ENCODE data around the gene HENMT1. TPM values are rescaled to one million over a fixed set of nuclear protein-coding genes. Genes with fewer than 3 reads are reported as not detected.
"Not testable (repeated sequence)": the region's sequence is repeated elsewhere in the genome, so short reads cannot be mapped to it uniquely, and the experiment has no call there.

Gene HENMT1
- total RNA-seq, 1 donor from 2014 or later = 0.58 TPM

DNA sequence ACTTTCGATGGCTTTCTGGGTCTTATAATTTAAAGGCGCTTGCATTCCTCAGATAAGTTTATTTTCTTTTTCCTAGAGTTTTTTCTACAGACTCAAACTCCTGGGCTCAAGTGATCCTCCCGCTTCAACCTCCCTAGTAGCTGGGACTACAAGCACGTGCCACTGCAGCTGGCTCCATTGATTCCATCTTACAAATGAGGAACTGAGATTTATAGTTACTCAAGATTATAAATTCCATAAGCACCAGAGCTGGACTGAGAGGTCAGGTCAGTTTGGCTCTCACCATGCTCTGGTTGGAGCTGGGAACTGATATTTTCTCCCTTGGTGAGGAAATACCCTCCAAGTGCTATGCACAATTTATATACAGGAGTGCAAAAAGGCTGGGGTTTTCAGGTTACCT lies 17.8 kb upstream of the HENMT1 start:
- ATAC-seq = no peak
- no peak for DNase-seq (ENCODE audit: low spot score)

DNA sequence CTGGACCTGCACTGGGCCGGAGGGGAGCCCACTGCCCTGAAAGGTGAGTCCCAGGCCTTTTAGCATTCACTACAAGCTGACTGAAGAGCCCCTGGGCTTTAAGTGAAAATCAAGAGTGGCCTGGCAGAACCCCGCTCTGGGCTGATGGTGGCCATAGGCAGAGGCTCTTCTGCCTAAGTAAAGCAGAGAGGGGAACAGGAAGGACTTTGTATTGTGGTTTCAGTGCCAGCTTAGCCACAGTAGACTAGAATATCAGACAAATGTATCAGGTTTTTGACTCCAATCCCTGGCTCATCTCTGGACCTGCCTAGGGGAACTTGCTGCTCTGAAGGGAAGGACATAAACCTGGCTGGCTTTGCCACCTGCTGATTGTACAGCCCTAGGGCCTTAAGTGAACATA lies 10.2 kb upstream of the HENMT1 start:
- DNase-seq (ENCODE audit: low spot score) (no peak), ATAC-seq (no peak)

DNA sequence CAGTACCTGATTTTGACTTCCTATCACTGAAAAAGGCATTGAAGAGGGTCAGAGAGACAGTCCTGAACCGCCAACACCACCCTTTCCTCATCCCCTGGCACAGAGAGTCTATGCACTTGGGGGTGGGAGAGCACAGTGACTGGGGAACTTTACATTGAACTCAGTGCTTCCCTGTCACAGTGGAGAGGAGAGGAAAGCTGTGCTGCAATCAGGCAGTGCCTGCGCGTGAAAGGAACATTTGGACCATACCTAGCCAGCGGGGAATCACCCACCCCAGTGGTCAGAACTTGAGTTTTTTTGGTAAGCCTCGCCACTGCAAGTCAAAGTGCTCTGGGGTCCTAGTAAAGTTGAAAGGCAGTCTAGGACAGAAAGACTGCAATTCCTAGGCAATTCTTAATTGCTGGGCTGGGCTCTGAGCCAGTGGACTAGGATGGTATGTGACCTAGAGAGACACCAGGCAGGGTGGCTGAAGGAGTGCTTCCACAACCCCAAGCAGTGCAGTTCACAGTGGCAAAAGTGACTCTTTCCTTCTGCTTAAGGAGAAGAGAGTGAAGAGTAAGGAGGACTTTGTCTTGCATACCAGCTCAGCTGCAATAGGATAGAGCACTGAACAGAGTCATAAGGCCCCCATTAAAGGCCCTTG lies 9.4 kb upstream of the HENMT1 start:
- no peak for ATAC-seq
- DNase-seq (ENCODE audit: low spot score) = no peak

DNA sequence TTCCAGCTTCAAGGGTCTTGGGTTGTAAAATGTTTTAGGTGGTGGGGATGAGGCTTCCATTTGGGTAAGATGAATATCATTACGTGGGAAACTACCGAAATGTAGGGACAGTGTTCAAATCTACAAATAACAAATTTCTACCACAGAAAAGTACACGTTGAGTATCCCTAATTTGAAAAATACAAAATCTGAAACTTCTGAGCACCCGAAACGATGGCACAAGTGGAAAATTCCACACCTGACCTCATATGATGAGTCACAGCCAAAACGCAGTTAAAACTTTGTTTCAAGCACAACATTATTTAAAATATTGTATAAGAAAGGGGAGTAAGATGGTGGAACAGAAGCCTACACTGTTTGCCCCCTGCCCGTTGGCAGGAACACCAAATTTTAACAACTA lies 8.8 kb upstream of the HENMT1 start:
- no peak for DNase-seq (ENCODE audit: low spot score)

DNA sequence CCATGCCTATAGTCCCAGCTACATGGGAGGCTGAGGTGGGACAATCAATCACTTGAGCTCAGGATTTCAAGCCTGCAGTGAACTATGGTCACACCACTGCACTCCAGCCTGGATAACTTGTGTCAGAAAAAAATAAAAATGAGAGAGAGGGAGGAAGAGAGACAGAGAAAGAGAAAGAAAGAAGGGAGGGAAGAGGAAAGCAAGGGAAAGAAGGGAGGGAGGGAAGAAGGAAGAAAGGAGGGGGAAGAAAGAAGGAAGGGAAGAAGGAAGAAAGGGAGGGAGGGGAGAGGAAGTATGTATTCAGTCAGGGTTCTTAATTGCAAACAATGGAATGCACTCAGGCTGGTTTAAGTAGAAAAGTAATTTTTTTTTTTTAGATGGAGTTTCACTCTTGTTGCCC lies 7.9 kb upstream of the HENMT1 start:
- DNase-seq (ENCODE audit: low spot score) (no peak), ATAC-seq (no peak)

More for the DNA sequence above, 8.8 kb upstream of the HENMT1 start:
- no peak for ATAC-seq

DNA sequence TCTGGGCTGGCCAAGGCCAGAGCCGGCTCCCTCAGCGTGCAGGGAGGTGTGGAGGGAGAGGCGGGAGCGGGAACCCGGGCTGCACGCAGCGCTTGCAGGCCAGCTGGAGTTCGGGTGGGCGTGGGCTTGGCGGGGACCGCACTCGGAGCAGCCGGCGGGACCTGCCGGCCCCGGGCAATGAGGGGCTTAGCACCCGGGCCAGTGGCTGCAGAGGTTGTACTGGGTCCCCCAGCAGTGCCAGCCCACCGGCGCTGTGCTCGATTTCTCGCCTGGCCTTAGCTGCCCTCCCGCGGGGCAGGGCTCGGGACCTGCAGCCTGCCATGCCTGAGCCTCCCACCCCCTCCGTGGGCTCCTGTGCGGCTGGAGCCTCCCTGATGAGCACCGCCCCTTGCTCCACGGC lies 6.5 kb upstream of the HENMT1 start:
- ATAC-seq; DNase-seq (ENCODE audit: low spot score): not testable (repeated sequence)

DNA sequence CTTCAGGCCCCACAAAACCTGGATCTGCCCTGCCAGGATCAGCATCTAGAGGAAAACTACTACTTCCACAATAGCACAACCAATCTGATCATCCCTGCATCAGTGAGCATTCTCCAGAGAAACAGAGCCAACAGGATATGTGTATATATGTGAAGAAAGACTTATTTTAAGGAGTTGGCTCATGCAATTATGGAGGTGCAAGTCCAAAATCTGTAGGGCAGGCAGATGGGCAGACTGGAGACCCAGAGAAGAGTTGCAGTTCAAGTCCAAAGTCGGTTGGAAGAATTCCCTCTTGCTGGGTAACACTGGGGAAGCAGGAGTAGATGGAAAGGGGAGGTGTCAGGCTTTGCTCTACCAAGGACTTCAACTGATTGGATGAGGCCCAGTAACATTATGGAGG lies 4.9 kb upstream of the HENMT1 start:
- no peak for DNase-seq (ENCODE audit: low spot score)

DNA sequence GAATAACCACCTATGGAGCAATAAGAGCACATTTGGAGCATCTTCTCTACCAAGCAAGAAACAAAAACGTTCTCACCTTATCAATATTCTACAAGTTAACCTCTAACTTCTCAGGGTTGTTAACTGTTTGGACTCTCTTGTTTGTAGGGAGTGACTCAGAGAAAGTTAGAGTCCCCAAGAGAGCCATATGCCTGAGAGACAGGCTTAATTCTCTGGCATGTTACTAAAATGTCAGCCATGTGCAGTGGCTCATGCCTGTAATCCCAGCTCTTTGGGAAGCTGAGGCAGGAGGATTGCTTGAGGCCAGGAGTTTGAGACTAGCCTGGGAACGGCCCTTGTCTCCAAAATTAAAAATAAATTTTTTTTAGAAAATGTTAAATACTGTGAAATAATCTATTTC lies 4.2 kb upstream of the HENMT1 start:
- ATAC-seq = no peak
- no peak for DNase-seq (ENCODE audit: low spot score)

More for the DNA sequence above, 4.9 kb upstream of the HENMT1 start:
- no peak for ATAC-seq

DNA sequence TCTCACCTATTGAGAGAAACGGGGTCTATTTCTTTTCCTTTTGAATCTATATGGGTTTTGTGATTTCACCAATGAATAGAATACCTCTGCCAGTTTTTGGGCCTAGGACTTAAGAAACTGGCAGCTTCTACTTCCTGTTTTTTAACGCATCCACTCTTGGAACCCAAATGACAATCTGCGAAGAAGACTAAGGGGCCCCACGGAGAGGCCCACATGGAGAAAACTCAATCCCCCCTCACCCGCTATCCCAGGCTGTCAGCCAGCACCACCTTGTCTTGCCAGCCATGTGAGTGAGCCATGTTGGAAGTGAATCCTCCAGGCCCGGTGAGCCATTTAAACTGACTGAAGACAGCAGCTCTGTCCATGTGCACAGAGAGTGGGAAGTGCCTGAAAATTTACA lies 3.6 kb upstream of the HENMT1 start:
- ATAC-seq = no peak
- no peak for DNase-seq (ENCODE audit: low spot score)

DNA sequence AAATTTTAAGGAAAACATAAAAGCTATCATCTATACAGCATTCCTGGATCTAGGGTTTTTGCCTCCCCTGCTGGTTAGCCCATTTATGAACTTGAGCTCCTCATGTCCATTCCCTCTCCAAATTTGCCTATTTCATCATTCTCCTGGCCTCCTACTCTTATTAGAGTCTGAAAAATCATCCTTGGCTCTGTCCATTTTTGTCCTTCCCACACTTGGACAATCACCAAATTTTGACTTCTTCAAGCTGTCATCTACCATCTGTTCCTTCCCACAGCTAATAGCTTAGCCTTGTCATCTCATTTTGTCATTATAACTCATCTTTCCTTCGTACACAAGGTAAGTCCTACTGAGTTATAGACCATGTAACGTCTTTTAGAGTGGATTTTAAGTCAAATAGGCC lies 2.2 kb upstream of the HENMT1 start:
- DNase-seq (ENCODE audit: low spot score) = no peak

DNA sequence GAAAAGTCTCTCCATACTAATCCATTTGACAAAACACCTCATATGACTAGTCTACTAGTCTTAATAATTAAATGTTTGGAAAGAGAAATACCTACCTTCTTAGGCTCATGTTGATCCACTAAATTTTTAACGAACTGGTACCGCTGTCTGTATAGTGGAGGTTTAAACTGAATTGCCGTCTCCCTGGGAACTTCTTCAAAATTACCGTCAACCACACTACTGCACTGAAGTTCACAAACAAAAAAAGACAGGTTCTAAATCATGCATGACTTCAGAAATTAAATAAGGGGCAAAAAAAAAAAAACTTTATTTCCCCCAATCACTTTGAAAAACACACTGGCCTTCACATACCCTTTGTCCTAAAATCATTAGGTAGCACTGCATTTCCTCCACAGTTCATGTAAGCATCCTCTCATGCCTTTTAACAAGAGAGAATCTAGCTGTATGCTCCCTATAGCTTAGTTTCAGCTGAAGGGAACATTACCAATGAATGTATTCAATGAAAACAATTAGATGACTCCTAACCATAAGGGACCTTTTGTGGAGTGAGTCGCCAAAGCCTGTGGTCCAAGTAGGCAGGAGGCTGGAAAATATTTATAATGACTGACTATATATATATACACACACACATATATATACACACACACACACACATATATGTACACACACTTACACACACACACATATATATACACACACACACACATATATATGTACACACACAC lies 3.4 kb downstream of the HENMT1 start:
- no peak for DNase-seq (ENCODE audit: low spot score)
- no peak for ATAC-seq

More for the DNA sequence above, 2.2 kb upstream of the HENMT1 start:
- no peak for ATAC-seq

DNA sequence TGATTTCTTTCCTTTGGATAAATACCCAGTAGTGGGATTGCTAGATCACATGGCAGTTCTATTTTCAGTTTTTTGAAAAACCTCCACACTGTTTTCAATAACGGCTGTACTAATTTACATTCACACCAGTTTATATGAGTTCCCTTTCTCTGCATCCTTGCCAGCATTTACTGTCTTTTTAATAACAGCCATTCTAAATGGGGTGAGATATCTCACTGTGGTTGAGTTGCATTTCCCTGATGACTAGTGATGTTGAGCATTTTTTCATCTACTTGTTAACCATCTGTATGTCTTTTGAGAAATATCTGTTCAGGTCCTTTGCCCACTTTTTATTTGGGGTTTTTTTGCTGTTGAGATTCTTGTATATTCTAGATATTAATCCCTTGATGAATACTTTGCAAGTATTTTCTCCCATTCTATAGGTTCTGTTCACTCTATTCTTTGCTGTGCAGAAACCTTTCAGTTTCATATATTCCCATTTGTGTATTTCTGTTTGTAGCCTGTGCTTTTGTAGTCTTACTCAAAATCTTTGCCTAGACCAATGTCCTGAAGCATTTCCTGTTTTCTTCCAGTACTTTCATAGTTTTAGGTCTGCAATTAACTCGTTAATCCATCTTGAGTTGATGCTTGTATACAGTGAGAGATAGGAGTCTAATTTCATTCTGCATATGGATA lies 7.3 kb downstream of the HENMT1 start:
- ATAC-seq = no peak
- DNase-seq (ENCODE audit: low spot score) = no peak

DNA sequence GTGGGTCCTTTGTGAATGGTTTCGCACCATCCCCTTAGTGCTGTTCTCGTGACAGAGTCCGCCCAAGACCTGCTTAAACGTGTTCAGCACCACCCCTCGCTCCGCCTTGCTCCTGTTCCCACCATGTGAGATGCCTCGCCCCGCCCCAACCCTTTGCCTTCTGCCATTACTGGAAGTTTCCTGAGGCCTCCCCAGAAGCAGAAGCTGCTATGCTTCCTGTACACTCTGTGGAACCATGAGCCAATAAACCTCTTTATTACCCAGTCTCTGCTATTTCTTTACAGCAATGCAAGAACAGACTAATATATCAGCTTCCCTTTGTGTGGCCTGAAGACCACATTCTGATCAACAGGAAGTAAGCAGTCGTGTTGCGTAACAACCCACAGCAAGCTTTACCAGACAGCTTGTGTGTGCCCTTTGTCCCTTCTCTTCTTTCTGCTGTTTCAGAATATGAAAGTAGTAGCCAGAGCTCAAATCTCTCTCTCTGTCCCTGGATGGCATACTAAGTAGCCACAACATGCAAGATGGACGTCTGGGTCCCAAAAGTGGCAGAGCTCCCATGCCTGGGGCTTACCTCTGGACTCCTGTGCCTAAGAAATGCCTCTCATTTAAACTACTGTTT lies 14.1 kb downstream of the HENMT1 start:
- peak; percentile 93 for ATAC-seq

DNA sequence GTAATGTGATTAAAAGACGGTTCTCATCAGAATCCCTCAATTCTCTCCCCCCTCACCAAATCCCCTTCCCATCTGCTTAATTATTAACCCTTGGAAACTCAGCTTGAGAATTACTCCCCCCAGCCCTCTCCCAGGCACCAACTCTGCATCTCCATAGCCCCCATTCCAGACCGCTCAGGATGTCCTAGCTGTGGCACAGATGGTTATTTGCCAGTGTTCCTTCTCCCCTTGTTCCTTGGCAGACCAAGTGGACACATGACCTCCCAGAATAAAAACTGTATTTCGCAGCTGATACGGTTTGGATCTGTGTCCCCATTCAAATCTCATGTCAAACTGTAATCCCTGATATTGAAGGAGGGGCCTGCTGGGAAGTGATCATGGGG lies 14.6 kb downstream of the HENMT1 start:
- ATAC-seq = no peak
- DNase-seq (ENCODE audit: low spot score) = no peak

More for the DNA sequence above, 14.1 kb downstream of the HENMT1 start:
- peak; percentile 61 for DNase-seq (ENCODE audit: low spot score)

DNA sequence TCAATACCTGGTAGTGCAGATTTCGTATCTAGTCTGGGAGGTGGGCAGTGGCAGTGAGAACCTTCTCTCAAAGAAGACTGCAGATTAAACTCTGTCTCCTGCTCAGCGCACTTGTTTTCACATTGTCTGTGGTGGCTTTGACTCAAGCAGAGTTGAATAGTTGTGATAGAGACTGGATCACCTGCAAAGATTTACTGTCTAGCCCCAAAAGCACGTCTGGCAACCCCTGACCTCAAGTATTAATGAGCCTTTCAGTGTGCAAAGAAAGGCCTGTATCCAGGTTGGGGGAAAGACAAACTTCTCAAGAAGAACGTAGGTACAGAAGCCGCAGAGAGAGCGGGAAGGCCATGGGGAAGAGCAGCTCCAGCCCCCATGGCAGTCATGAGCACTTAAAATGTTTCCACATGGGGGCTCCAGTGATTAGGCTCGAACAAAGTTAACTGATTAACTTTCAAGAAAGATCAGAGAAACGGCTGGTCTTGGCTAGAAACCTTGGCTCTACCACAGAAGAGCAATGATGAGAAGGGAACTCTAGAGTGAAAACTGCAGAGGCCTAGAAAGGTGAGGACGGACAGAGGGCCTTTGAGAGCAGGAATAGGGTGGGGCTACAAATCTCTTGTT lies 15.2 kb downstream of the HENMT1 start:
- ATAC-seq (no peak), DNase-seq (ENCODE audit: low spot score) (no peak)

DNA sequence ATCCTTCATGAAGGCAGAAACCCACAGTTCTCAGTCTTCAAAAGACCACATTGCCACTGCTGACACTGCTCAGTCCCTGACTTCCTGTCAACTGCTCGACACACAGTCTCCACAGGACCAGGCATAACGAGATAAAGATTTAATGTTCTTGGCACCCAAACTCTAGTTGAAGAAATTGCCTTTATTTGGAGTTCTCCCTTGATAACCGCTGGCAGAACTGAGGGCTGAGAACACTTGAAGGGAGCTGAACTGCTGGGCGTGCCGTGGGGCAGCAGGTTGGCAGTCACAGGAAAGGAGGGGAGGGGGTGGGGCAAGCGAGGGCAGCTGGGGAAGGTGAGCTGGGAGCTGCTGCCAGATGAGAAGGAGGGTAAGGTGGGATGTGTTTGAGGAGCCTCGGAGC lies 15.9 kb downstream of the HENMT1 start:
- DNase-seq (ENCODE audit: low spot score) = no peak

DNA sequence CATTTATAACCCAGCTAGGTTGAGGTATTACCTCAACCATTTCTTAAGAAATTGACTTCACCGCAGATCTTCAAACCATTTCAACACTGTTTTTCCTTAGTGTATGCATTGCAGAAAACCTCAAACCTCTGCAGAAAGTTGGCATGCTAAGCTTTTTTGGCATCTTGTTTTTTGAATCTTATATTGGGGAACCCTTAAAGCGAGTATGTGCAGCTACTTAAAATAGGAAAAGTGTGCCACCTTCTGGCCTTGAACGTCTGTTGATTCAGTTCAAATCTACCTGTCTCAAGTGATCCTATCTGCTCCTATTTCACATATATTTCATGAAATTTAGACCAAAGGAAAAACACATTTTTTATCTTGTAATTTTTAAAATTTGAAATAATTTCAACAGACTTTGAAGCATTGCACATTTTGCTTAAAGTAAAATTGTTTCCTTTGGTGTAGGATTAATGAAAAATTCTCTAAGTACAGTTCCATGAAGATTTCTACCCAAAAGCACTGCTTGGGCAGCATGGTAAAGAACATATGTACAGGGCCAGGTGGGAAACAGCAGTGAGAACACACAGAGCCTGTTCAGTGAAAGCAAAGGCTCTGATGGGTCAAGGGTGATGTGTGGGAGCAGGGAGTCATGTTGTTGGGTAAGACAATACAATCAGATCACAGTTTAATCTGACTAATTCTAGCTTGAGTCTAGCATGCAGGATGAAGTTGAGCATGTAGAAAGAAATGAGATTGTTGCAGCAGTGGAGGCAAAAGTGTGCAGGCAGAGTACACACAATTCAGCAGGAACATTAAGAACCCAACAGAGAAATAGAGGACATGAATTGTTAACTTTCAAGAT lies 17.2 kb downstream of the HENMT1 start:
- peak; percentile 63 for ATAC-seq
- no peak for DNase-seq (ENCODE audit: low spot score)

More for the DNA sequence above, 15.9 kb downstream of the HENMT1 start:
- no peak for ATAC-seq

DNA sequence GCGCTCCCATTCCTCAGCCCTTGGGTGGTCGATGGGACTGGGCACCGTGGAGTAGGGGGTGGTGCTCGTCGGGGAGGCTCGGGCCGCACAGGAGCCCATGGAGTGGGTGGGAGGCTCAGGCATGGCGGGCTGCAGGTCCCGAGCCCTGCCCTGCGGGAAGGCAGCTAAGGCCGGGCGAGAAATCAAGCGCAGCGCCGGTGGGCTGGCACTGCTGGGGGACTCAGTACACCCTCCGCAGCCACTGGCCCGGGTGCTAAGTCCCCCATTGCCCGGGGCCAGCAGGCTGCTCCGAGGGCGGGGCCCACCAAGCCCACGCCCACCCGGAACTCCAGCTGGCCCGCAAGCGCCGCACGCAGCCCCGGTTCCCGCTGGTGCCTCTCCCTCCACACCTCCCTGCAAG lies 20.0 kb downstream of the HENMT1 start:
- ATAC-seq; DNase-seq (ENCODE audit: low spot score): not testable (repeated sequence)

DNA sequence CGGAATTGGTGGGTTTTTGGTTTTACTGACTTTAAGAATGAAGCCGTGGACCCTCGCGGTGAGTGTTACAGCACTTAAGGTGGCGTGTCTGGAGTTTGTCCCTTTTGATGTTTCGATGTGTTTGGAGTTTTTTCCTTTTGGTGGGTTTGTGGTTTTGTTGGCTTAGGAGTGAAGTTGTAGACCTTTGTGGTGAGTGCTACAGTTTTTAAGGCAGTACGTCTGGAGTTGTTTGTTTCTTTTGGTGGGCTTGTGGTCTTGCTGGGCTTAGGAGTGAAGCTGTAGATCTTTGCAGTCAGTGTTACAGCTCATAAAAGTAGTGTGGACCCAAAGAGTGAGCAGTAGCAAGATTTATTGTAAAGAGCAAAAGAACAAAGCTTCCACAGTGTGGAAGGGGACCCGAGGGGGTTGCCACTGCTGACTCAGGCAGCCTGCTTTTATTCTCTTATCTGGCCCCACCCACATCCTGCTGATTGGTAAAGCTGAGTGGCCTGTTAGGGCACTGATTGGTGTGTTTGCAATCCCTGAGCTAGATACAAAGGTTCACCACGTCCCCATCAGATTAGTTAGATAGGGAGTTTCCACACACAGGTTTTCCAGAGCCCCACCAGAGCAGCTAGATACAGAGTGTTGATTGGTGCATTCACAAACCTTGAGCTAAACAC lies 20.9 kb downstream of the HENMT1 start:
- DNase-seq (ENCODE audit: low spot score) (no peak), ATAC-seq (no peak)

DNA sequence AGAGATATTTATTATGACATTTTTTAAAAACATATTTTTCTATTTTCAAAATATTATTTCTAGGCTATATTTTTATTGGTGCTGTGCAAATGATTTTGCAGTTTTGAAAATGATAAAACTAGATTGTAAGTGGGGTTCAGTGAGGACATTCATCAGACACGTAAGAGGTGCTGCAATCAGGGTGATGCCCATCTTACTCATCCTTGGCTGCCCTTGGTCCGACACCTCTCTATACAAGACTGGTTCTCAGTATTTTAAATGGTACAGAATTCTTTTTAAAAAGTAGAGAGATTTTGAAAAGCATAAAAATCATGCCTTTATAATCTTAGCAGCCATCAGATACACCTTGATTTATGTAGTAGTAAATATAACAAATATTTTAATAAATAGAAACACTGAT lies 24.0 kb downstream of the HENMT1 start:
- ATAC-seq (no peak), DNase-seq (ENCODE audit: low spot score) (no peak)
